NCI-H460 (cell line): ENCODE data around the gene TMC3. TPM values are rescaled to one million over a fixed set of nuclear protein-coding genes. Genes with fewer than 3 reads are reported as not detected.
"Not testable (repeated sequence)": the region's sequence is repeated elsewhere in the genome, so short reads cannot be mapped to it uniquely, and the experiment has no call there.

ENCODE experiments used
- DNase-seq: peaks from one replicate; pipeline ENCODE4 v3.0.0-alpha.2; 2016; ENCODE audit warnings: low read depth; ENCODE audit errors: extremely low read depth
- total RNA-seq: library from RNA; depleted of rRNA; stranded (reverse); fragments of >200 nt; shearing (Covaris generic); gene quantifications from 2 replicates; pipeline ENCODE4 v1.2.3, GENCODE V29; 2014

TMC3 gene
- total RNA-seq, 1 experiment from 2014 or later, result 0.02 TPM

- not testable (repeated sequence) for DNase-seq
Measured at GRCh38 chr15:81348691-81349090, 25.3 kb downstream of the TMC3 start.

GRCh38 chr15:81347910-81348309, 26.1 kb downstream of the TMC3 start:
- no peak for DNase-seq

GRCh38 chr15:81346611-81347010, 27.4 kb downstream of the TMC3 start:
- no peak for DNase-seq

GRCh38 chr15:81343371-81343770, 30.6 kb downstream of the TMC3 start:
- DNase-seq, result no peak

- DNase-seq, result no peak
Measured at GRCh38 chr15:81341351-81341750, 32.7 kb downstream of the TMC3 start.

- no peak for DNase-seq
Measured at GRCh38 chr15:81339851-81340250, 34.2 kb downstream of the TMC3 start.

- DNase-seq, result no peak
Measured at GRCh38 chr15:81339321-81339720, 34.7 kb downstream of the TMC3 start.

GRCh38 chr15:81338170-81339007, 35.6 kb downstream of the TMC3 start:
- no peak for DNase-seq

GRCh38 chr15:81337713-81338157, 36.3 kb downstream of the TMC3 start:
- DNase-seq, result no peak

- DNase-seq, result no peak
Measured at GRCh38 chr15:81337241-81337640, 36.8 kb downstream of the TMC3 start.

GRCh38 chr15:81336568-81336967, 37.4 kb downstream of the TMC3 start:
- no peak for DNase-seq

GRCh38 chr15:81335631-81336030, 38.4 kb downstream of the TMC3 start:
- DNase-seq, result no peak

GRCh38 chr15:81334768-81335435, 39.1 kb downstream of the TMC3 start:
- DNase-seq, result no peak

GRCh38 chr15:81333363-81333762, 40.6 kb downstream of the TMC3 start:
- DNase-seq, result no peak

GRCh38 chr15:81332326-81332725, 41.7 kb downstream of the TMC3 start:
- DNase-seq, result no peak

- no peak for DNase-seq
Measured at GRCh38 chr15:81331600-81331999, 42.4 kb downstream of the TMC3 start.

GRCh38 chr15:81331141-81331540, 42.9 kb downstream of the TMC3 start:
- not testable (repeated sequence) for DNase-seq

GRCh38 chr15:81330366-81331090, 43.5 kb downstream of the TMC3 start:
- no peak for DNase-seq

GRCh38 chr15:81329446-81329845, 44.6 kb downstream of the TMC3 start:
- no peak for DNase-seq

- no peak for DNase-seq
Measured at GRCh38 chr15:81327516-81327915, 46.5 kb downstream of the TMC3 start.

- no peak for DNase-seq
Measured at GRCh38 chr15:81326466-81327212, 47.4 kb downstream of the TMC3 start.
